Spinal cord (tissue), 10 donors: Measurements from ENCODE around the gene PLXNA4. TPM values are rescaled to one million over a fixed set of nuclear protein-coding genes. Genes with fewer than 3 reads are reported as not detected.

Experiments used
- DNase-seq, 6 donors: peaks; one replicate each; pipeline versions ENCODE4 v3.0.0 to v3.0.0-alpha.2; 2013 to 2015; ENCODE audit warnings: low spot score in 6 of 6, low read depth in 4 of 6
- H3K27ac ChIP-seq: one replicate; pipeline ENCODE4 v1.5.1; 2013; ENCODE audit warnings: low read depth, low read length, control low read depth
- H3K27me3 ChIP-seq: one replicate; pipeline ENCODE4 v1.6.1; 2013; ENCODE audit warnings: low read length; ENCODE audit not compliant: control insufficient read depth, insufficient read depth
- H3K36me3 ChIP-seq: one replicate; pipeline ENCODE4 v1.6.1; 2013; ENCODE audit warnings: low read length; ENCODE audit not compliant: control insufficient read depth, insufficient read depth
- H3K4me1 ChIP-seq: one replicate; pipeline ENCODE4 v1.6.1; 2013; ENCODE audit warnings: low read length; ENCODE audit not compliant: control insufficient read depth, insufficient read depth
- H3K4me3 ChIP-seq: one replicate; pipeline ENCODE4 v1.5.1; 2013; ENCODE audit warnings: low read depth, low read length, control low read depth
- H3K9me3 ChIP-seq: one replicate; pipeline ENCODE4 v1.6.1; 2013; ENCODE audit warnings: low read length; ENCODE audit not compliant: control insufficient read depth, insufficient read depth
- WGBS: methylation state at CpG from one replicate; pipeline ENCODE4 v1.1.5; 2013; ENCODE audit warnings: missing lambda C conversion rate; ENCODE audit not compliant: insufficient coverage; 5-methylcytosine and 5-hydroxymethylcytosine counted together
- polyA plus RNA-seq, 2 donors: library from polyadenylated mRNA; unstranded; fragments of 120-200 nt; gene quantifications; one replicate each; pipeline ENCODE4 v1.2.1, GENCODE V29; 2013; ENCODE audit not compliant: insufficient read length in 2 of 2
- total RNA-seq, 2 donors: library from RNA; depleted of rRNA in 1 of 2; stranded (reverse); fragments of 120-200 nt in 1 of 2; fragments of >200 nt in 1 of 2; gene quantifications; one replicate each; pipeline versions ENCODE4 v1.2.3 to v1.2.4, GENCODE V29; 2013 to 2014
- donor health status: healthy.

PLXNA4 gene
- total and polyA plus RNA-seq, 4 donors: 13.8 to 29.7 (median 23.2) TPM

DNA sequence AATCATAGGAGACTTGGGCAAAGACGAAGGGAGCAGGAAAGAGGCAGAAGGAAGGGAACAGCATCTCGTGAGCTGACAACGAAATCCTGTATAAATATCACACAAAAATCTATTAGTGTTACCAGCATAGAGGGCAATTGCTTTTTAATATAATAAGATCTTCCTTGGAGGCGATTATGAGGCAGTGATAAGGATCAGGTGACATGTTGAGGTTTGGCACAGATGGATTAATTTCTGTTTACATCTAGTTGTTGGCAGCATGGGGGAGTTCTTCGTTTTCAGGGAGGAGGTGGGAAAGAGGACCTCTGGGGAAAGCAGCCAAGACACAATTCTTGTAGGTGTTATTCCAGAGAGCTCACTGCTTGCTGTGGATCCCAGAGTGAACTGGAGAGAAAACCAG is 163.8 kb downstream of the PLXNA4 start:
- Histone ChIP-seq H3K36me3 (no peaks in the 10 kb centered on the region), H3K27me3 (no peaks in the 10 kb centered on the region), H3K9me3 (no peaks in the 10 kb centered on the region), H3K4me3 (no peak overlapping the region), H3K4me1 (peaks cover 12% of the 10 kb centered on the region), H3K27ac (no peak overlapping the region)
- WGBS: 33% methylated on average over 1 of the region's 5 CpGs
- no peak for DNase-seq

- Histone ChIP-seq H3K36me3 (no peaks in the 10 kb centered on the region), H3K4me3 (no peak overlapping the region), H3K27me3 (no peaks in the 10 kb centered on the region), H3K4me1 (peaks cover 12% of the 10 kb centered on the region), H3K27ac (no peak overlapping the region), H3K9me3 (no peaks in the 10 kb centered on the region)
- 81% methylated on average over 10 of the region's 11 CpGs for WGBS
- no peak for DNase-seq
Measured at GRCh38 chr7:132410861-132411541, 165.3 kb downstream of the PLXNA4 start.

DNA sequence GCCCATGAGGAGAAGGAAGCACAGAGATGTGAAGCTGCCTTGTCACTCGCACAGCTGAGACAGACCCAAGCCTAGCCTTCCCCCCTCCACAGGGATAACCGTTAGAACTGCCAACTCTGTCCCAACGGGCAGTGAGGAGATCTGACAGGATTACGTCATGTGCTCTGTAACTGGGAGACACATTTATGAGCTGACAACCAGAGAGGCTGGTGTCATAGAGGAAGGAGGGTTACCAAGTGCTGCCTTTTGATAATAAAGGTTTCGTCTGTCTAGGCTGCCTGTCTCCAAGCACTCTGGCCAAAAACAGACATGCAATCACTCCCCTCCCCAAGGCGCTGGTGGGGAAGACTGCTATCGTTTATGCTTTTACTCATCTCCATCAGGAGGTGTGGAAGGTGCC is 165.9 kb downstream of the PLXNA4 start:
- DNase-seq: no peak
- no peaks in the 10 kb centered on the region for H3K9me3 ChIP-seq
- no peaks in the 10 kb centered on the region for H3K27me3 ChIP-seq
- H3K27ac ChIP-seq: no peak overlapping the region
- peaks cover 12% of the 10 kb centered on the region for H3K4me1 ChIP-seq
- no peak overlapping the region for H3K4me3 ChIP-seq
- WGBS: 40% methylated on average over 3 of the region's 7 CpGs
- no peaks in the 10 kb centered on the region for H3K36me3 ChIP-seq

GRCh38 chr7:132407764-132408163 is 168.5 kb downstream of the PLXNA4 start:
- Histone ChIP-seq H3K4me3 (no peak overlapping the region), H3K36me3 (no peaks in the 10 kb centered on the region), H3K9me3 (no peaks in the 10 kb centered on the region), H3K4me1 (peaks cover 25% of the 10 kb centered on the region), H3K27ac (no peak overlapping the region), H3K27me3 (no peaks in the 10 kb centered on the region)
- DNase-seq: no peak
- WGBS: no CpG with 5 or more reads among the region's 2 CpGs

- H3K27ac ChIP-seq: no peak overlapping the region
- no peak overlapping the region for H3K4me3 ChIP-seq
- H3K36me3 ChIP-seq: no peaks in the 10 kb centered on the region
- no peak for DNase-seq
- 14% methylated on average over 1 of the region's 4 CpGs for WGBS
- H3K27me3 ChIP-seq: no peaks in the 10 kb centered on the region
- no peaks in the 10 kb centered on the region for H3K9me3 ChIP-seq
- peaks cover 33% of the 10 kb centered on the region for H3K4me1 ChIP-seq
Measured at GRCh38 chr7:132406039-132406438, 170.2 kb downstream of the PLXNA4 start.

DNA sequence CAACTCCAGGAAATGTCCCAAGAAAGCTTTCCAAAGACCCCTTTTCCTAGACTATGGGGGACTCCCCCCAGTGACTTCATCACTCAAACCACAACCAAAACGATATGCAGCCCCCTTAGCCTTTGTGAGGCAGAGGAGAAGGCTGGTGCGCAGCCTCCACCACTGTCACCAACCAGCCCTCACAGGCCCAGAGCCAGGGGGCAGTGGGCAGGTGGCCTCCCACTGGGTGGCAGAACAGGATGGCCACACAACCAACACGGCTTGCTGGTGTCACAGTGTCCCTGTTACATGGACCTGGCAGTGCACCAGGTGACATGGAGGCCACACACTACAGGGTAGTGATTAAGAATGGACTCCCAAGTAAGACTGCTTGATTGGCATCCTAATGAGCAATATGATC is 172.0 kb downstream of the PLXNA4 start:
- peaks cover 23% of the 10 kb centered on the region for H3K4me1 ChIP-seq
- DNase-seq: no peak
- no peak overlapping the region for H3K27ac ChIP-seq
- H3K4me3 ChIP-seq: no peak overlapping the region
- H3K9me3 ChIP-seq: no peaks in the 10 kb centered on the region
- 89% methylated on average over 2 of the region's 3 CpGs for WGBS
- H3K36me3 ChIP-seq: no peaks in the 10 kb centered on the region
- no peaks in the 10 kb centered on the region for H3K27me3 ChIP-seq

- Histone ChIP-seq H3K27me3 (no peaks in the 10 kb centered on the region), H3K4me3 (no peak overlapping the region), H3K27ac (no peak overlapping the region), H3K4me1 (peaks cover 27% of the 10 kb centered on the region), H3K9me3 (no peaks in the 10 kb centered on the region), H3K36me3 (no peaks in the 10 kb centered on the region)
- 60% methylated on average over 2 of the region's 11 CpGs for WGBS
- no peak for DNase-seq
Measured at GRCh38 chr7:132403465-132404110, 172.7 kb downstream of the PLXNA4 start.

- H3K4me1 ChIP-seq: peaks cover 31% of the 10 kb centered on the region
- H3K36me3 ChIP-seq: no peaks in the 10 kb centered on the region
- H3K27ac ChIP-seq: no peak overlapping the region
- no peaks in the 10 kb centered on the region for H3K9me3 ChIP-seq
- no peaks in the 10 kb centered on the region for H3K27me3 ChIP-seq
- 30% methylated on average over 7 of the region's 8 CpGs for WGBS
- H3K4me3 ChIP-seq: no peak overlapping the region
- peak in 2 of 6 donors; percentile 61 to 74 for DNase-seq
Measured at GRCh38 chr7:132402751-132403245, 173.5 kb downstream of the PLXNA4 start.

DNA sequence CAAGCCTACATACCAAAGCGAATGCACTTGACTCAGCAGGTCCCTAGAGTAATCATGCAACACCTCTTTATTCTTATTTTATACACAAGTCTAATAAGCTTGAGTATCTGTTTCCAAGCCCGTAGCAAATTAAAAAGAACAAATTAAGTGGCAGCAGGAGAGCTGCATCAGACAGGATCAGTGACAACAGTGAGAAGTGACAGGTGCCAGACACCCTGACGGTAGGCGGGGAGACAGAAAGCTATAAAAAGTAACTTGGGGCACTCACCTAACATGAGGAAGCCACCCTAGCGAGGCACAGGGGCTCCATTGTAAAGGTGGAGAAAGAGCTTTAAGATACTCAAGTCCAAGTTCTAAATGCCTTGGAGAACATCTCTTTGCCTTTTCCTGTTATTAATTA is 174.2 kb downstream of the PLXNA4 start:
- H3K9me3 ChIP-seq: no peaks in the 10 kb centered on the region
- H3K27me3 ChIP-seq: no peaks in the 10 kb centered on the region
- DNase-seq: no peak
- H3K4me3 ChIP-seq: no peak overlapping the region
- 62% methylated on average over 2 of the region's 5 CpGs for WGBS
- H3K4me1 ChIP-seq: peaks cover 31% of the 10 kb centered on the region
- no peak overlapping the region for H3K27ac ChIP-seq
- no peaks in the 10 kb centered on the region for H3K36me3 ChIP-seq
